ENCODE measurements around the gene RUFY2.
A peak's percentile ranks its signal among the peaks of the same experiment; 100 is the strongest.

RUFY2 gene

DNA sequence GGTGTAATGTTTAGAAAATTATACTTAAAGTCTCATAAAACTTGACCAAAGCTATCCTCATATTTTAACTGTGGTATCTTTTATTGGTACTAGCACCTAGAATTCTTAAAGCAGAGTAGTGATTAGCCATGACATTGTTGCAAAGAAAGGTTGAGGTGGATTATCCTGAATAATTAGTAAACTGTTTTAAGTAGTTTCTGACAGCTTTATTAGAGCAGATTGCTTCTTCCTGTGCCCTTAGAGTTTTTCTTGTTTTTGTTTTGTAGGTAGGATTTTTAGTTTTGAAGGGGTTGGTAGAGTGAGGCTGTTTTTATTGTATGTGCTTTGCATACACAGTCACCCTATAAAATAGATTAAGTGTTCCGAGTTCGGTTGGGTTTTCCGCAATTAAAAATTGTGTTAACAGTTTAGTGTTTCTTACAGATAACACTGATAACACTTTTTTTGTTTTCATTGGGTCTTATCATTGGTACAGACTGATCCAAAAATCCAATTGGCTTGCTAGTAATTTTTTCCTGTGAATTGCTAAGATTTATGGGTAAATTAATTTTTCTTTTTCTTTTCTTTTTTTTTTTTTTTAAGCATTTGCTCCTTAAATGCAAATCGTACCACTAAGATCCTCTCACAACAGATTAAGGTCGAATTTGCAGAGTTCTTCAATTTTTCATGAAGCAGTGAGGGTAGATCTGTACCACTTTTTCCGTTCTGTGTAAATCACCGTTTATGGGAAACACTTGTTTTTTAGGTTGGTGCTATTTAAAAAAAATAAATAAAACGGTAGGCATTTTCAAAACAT, 72.2 kb downstream of the RUFY2 start:
- DNase-seq: no peak
- Histone ChIP-seq H3K4me1 (peaks cover 0 to 66% (median 34%) of the 10 kb centered on the region in 4 donors), H3K36me3 (peaks cover 12 to 19% (median 13%) of the 10 kb centered on the region in 3 donors), H3K4me3 (peak overlapping the region; percentile 88 to 92), H3K27me3 (no peaks in the 10 kb centered on the region), H3K27ac (peak overlapping the region; percentile 99 to 100), H3K9me3 (no peaks in the 10 kb centered on the region)
- TF ChIP-seq, protein P1, sequence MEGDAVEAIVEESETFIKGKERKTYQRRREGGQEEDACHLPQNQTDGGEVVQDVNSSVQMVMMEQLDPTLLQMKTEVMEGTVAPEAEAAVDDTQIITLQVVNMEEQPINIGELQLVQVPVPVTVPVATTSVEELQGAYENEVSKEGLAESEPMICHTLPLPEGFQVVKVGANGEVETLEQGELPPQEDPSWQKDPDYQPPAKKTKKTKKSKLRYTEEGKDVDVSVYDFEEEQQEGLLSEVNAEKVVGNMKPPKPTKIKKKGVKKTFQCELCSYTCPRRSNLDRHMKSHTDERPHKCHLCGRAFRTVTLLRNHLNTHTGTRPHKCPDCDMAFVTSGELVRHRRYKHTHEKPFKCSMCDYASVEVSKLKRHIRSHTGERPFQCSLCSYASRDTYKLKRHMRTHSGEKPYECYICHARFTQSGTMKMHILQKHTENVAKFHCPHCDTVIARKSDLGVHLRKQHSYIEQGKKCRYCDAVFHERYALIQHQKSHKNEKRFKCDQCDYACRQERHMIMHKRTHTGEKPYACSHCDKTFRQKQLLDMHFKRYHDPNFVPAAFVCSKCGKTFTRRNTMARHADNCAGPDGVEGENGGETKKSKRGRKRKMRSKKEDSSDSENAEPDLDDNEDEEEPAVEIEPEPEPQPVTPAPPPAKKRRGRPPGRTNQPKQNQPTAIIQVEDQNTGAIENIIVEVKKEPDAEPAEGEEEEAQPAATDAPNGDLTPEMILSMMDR (IDR thresholded peaks at IDR 0.05): no peak
- intact Hi-C loops (cut with DNase I; ENCODE audit: low total_unique reads): loop anchor here (10.0 kb wide), 1 partner anchor 260 kb away; the partner anchor contains the start of gene HERC4

DNA sequence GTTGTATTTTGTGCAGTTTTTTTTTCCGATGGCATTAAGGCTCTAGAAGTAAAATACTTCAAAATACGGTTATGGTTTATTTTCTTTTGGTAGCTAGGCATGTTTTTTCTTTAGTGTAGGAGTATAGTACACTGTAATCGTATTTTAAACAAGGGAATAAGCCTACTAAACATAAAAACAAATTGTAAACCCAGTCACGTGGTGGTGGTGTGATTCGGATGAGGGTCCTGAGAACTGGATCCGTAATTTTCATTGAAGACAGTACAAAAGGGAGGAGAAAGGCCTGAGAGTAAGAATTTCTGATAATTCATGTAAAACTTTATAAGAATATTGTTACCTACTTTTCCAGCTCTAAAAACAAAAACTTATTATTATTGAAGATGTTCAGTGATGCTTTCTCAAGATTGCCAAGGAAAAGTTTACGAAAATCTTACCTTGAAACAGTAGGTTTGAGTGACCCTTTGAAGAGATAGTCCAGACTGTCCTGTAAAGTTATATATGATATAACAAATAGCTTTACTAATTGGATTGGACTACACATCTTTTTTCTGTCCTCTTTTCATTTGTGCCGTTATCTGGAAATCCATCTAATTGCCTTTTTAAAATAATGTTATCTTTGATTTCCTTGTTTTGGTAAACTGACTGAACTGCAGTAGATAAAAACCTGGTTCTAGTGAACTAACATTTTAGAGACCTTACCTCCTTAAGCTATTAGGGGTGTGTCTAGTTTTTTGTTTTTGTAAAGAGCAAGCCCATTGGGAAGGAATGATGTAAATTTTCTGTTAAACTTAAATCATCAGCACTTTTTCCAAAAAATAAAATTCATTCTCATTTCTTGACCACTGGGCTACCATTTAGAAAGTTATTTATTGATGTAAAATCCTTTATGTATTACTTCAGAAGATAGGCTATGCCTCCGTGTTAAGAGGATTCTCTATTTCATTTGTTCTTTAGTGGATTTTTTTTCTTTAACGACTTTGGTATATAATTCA, 73.3 kb downstream of the RUFY2 start:
- peaks cover 0 to 65% (median 31%) of the 10 kb centered on the region in 4 donors for H3K4me1 ChIP-seq
- H3K27me3 ChIP-seq: no peaks in the 10 kb centered on the region
- H3K4me3 ChIP-seq: peak overlapping the region; percentile 88 to 92
- no peak for DNase-seq
- H3K36me3 ChIP-seq: peaks cover under 1 to 8% (median 2%) of the 10 kb centered on the region in 3 donors
- TF ChIP-seq, protein P1 (IDR thresholded peaks at IDR 0.05): no peak
- peak overlapping the region; percentile 99 to 100 for H3K27ac ChIP-seq
- no peaks in the 10 kb centered on the region for H3K9me3 ChIP-seq
- intact Hi-C loops (cut with DNase I; ENCODE audit: low total_unique reads): loop anchor here (10.0 kb wide), 1 partner anchor 259 kb away; the partner anchor contains the start of gene HERC4

DNA sequence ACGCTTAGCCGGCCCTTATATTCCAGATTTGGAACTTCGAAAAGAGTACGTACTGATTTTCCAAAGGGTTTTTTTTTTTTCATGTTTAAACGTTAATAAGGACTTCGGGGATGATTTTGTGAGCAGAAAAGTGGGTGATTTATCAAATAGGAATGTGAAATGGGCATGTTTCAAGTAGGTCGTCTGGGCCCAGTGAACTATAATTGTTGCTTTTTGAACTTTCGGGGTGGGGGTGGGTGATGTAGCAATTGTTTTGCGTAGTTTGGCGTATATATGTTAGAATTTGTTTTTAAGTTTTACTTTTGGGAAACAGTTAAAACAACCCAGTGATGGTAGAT, 74.0 kb downstream of the RUFY2 start:
- no peak for DNase-seq
- H3K36me3 ChIP-seq: peaks cover 0 to under 1% (median 0%) of the 10 kb centered on the region in 3 donors
- no peaks in the 10 kb centered on the region for H3K27me3 ChIP-seq
- H3K4me3 ChIP-seq: peak overlapping the region; percentile 88 to 92
- peaks cover 0 to 65% (median 30%) of the 10 kb centered on the region in 4 donors for H3K4me1 ChIP-seq
- peak overlapping the region; percentile 99 to 100 for H3K27ac ChIP-seq
- H3K9me3 ChIP-seq: no peaks in the 10 kb centered on the region
- TF ChIP-seq, protein P1 (IDR thresholded peaks at IDR 0.05): no peak
- intact Hi-C loops (cut with DNase I; ENCODE audit: low total_unique reads): loop anchor here (10.0 kb wide), 1 partner anchor 258 kb away; the partner anchor contains the start of gene HERC4

DNA sequence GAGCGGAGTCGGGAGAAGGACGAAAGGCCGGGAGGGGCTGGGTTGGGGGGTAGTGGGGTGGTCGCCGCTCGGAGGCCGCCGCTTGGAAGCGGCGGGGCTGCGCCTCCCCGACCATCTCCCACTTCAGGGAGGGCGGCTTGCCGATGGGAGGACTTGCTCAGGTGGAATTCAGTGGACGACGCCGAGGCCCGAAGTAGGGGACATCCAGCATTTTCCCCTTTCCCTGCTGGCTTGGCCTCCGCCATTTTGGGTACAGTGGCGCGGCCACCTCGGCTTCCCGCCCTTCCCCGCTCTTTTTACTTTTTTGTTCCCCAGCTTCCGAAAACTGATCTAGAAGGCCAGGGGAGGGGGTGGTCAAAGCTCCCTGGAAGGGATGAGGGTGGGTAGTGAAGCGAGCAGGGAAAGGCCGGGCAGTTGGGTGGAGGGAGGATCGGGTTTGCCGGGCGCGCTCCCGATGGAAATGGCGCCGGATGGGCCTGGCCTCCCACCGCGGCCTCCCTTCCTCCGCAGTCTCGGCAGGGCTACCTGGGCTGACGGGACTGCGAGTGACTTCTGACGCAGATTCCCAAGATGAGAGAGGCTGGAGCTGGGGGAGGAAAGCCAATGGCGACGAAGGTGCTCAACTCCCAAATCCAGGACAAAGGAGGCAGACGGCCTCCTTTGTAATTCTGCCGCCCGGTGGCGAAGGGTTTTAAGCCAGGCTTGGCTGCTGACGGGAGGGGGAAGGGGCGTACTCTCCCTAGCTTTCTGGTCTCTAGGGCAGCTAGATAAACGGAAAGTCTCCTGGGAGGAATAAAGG, 74.6 kb downstream of the RUFY2 start, which contains the start of gene PBLD:
Gene PBLD, minus strand, starts transcription at position 670 of the 799 bp plus-strand sequence. CDS start 26,084 bp downstream, outside the sequence.
- peak; percentile 71 to 88 for DNase-seq
- no peaks in the 10 kb centered on the region for H3K9me3 ChIP-seq
- TF ChIP-seq, protein P1 (IDR thresholded peaks at IDR 0.05): peak; percentile 33 to 34
- intact Hi-C loops (cut with DNase I; ENCODE audit: low total_unique reads): loop anchor here (10.0 kb wide), 1 partner anchor 258 kb away; the partner anchor contains the start of gene HERC4
- no peaks in the 10 kb centered on the region for H3K27me3 ChIP-seq
- peaks cover 0 to 63% (median 24%) of the 10 kb centered on the region in 4 donors for H3K4me1 ChIP-seq
- H3K27ac ChIP-seq: peak within 1 kb of the TSS; percentile 99 to 100
- H3K36me3 ChIP-seq: no peaks in the 10 kb centered on the region
- peak within 1 kb of the TSS; percentile 88 to 92 for H3K4me3 ChIP-seq
